Measurements from ENCODE around the gene SHLD1. TPM values are rescaled to one million over a fixed set of nuclear protein-coding genes. Genes with fewer than 3 reads are reported as not detected.

Gene SHLD1
- total RNA-seq, 1 experiment from 2014 or later = 5.9 TPM

GRCh38 chr20:5834436-5835005, 84.3 kb downstream of the SHLD1 start:
- CTCF ChIA-PET = no interaction called here
- intact Hi-C loops (cut with micrococcal nuclease; ENCODE audit: unreplicated experiment) = no loop called here
- no TSS peak for BruUV-seq (replicated peaks)

DNA sequence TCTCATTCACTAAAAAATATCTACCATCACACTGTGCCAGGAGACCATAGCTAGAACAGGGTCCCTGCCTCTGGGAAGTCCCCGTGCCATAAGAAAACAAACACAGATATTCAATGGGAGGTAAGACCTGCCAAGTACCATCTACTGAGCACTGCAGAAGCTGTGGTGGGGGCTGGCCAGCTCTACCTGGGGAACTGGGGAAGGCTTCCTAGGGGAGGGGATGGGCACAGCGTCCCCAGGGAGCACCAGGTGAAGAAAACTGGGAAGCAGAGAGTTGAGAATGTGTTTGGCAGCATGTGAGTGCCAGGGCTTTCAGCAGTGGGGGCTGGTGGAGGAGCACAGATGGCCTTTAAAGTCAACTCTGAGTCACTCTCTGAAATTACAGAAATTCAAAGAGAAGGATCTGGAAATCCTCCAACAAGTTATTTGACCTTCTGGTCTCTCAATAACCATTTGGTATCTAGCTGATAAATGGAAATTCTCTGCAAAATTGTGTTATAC, 85.2 kb downstream of the SHLD1 start:
- DNase-seq = peak; percentile 11 to 49
- Histone ChIP-seq H3K4me3 (no peak overlapping the region), H3K36me3 (ENCODE audit: low read depth) (no peaks in the 10 kb centered on the region), H3K9me2 (ENCODE audit: insufficient read depth) (no peaks in the 10 kb centered on the region; the same call in 1 of the 2 replicates), H3K27me3 (ENCODE audit: insufficient read depth, low read depth) (no peaks in the 10 kb centered on the region), H2AFZ (no peak overlapping the region), H3F3A (ENCODE audit: insufficient read depth, low read depth) (peaks cover 5% of the 10 kb centered on the region; the same call in 1 of the 2 replicates), H3K4me1 (replicated peaks; ENCODE audit: insufficient read depth) (peaks cover 11% of the 10 kb centered on the region), H3K79me2 (ENCODE audit: low read depth) (no peaks in the 10 kb centered on the region), H3K9me3 (ENCODE audit: insufficient read depth, low read depth) (no peaks in the 10 kb centered on the region), H3K27ac (no peak overlapping the region), H3K4me2 (peak overlapping the region; percentile 6), H4K20me1 (ENCODE audit: insufficient read depth) (no peaks in the 10 kb centered on the region)
- no TSS peak for BruUV-seq (replicated peaks)
- ChIA-PET CTCF (no interaction called here), POLR2A (ENCODE audit: unreplicated experiment) (interaction anchor here (0.6 kb wide), 2 partner anchors 185 to 280 kb away, joined by 4 to 6 read pairs; no protein-coding TSS in a partner anchor)
- intact Hi-C loops (cut with micrococcal nuclease; ENCODE audit: unreplicated experiment) = no loop called here
- TF ChIP-seq EZH2 (IDR thresholded peaks at IDR 0.05; ENCODE audit: low read depth) = no peak
- TF ChIP-seq, protein P1, sequence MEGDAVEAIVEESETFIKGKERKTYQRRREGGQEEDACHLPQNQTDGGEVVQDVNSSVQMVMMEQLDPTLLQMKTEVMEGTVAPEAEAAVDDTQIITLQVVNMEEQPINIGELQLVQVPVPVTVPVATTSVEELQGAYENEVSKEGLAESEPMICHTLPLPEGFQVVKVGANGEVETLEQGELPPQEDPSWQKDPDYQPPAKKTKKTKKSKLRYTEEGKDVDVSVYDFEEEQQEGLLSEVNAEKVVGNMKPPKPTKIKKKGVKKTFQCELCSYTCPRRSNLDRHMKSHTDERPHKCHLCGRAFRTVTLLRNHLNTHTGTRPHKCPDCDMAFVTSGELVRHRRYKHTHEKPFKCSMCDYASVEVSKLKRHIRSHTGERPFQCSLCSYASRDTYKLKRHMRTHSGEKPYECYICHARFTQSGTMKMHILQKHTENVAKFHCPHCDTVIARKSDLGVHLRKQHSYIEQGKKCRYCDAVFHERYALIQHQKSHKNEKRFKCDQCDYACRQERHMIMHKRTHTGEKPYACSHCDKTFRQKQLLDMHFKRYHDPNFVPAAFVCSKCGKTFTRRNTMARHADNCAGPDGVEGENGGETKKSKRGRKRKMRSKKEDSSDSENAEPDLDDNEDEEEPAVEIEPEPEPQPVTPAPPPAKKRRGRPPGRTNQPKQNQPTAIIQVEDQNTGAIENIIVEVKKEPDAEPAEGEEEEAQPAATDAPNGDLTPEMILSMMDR (conservative IDR thresholded peaks at IDR 0.05) = no peak

More at GRCh38 chr20:5834436-5835005, 84.3 kb downstream of the SHLD1 start:
- Histone ChIP-seq H3K9me3 (ENCODE audit: insufficient read depth, low read depth) (no peaks in the 10 kb centered on the region), H3K79me2 (ENCODE audit: low read depth) (no peaks in the 10 kb centered on the region), H3F3A (ENCODE audit: insufficient read depth, low read depth) (peaks cover 5% of the 10 kb centered on the region; the same call in 1 of the 2 replicates), H3K4me3 (no peak overlapping the region), H3K27ac (no peak overlapping the region), H3K9me2 (ENCODE audit: insufficient read depth) (no peaks in the 10 kb centered on the region), H3K36me3 (ENCODE audit: low read depth) (no peaks in the 10 kb centered on the region), H3K4me1 (replicated peaks; ENCODE audit: insufficient read depth) (peaks cover 11% of the 10 kb centered on the region), H3K27me3 (ENCODE audit: insufficient read depth, low read depth) (no peaks in the 10 kb centered on the region), H3K4me2 (no peak overlapping the region), H4K20me1 (ENCODE audit: insufficient read depth) (no peaks in the 10 kb centered on the region), H2AFZ (no peak overlapping the region)
- POLR2A ChIA-PET (ENCODE audit: unreplicated experiment) = no interaction called here
- DNase-seq = no peak
- TF ChIP-seq, protein P1 (conservative IDR thresholded peaks at IDR 0.05) = no peak
- TF ChIP-seq EZH2 (IDR thresholded peaks at IDR 0.05; ENCODE audit: low read depth) = no peak

GRCh38 chr20:5835871-5836270, 85.7 kb downstream of the SHLD1 start:
- CTCF ChIA-PET = interaction anchor here (0.6 kb wide), 1 partner anchor 709 kb away, joined by 3 read pairs; the partner anchor contains the start of gene CDS2
- Histone ChIP-seq H3K27me3 (ENCODE audit: insufficient read depth, low read depth) (no peaks in the 10 kb centered on the region), H3K9me3 (ENCODE audit: insufficient read depth, low read depth) (no peaks in the 10 kb centered on the region), H3K4me2 (no peak overlapping the region), H3F3A (ENCODE audit: insufficient read depth, low read depth) (peaks cover 5% of the 10 kb centered on the region; the same call in 1 of the 2 replicates), H3K36me3 (ENCODE audit: low read depth) (no peaks in the 10 kb centered on the region), H3K4me1 (replicated peaks; ENCODE audit: insufficient read depth) (peaks cover 11% of the 10 kb centered on the region), H4K20me1 (ENCODE audit: insufficient read depth) (no peaks in the 10 kb centered on the region), H3K79me2 (ENCODE audit: low read depth) (no peaks in the 10 kb centered on the region), H3K27ac (no peak overlapping the region), H3K9me2 (ENCODE audit: insufficient read depth) (no peaks in the 10 kb centered on the region; the same call in 1 of the 2 replicates), H3K4me3 (no peak overlapping the region), H2AFZ (no peak overlapping the region)
- TF ChIP-seq EZH2 (IDR thresholded peaks at IDR 0.05; ENCODE audit: low read depth) = no peak
- TF ChIP-seq, protein P1 (conservative IDR thresholded peaks at IDR 0.05) = no peak
- intact Hi-C loops (cut with micrococcal nuclease; ENCODE audit: unreplicated experiment) = no loop called here
- POLR2A ChIA-PET (ENCODE audit: unreplicated experiment) = interaction anchor here (0.6 kb wide), 3 partner anchors 184 to 889 kb away, joined by 4 to 9 read pairs (median 6); no protein-coding TSS in a partner anchor
- no peak for DNase-seq
- BruUV-seq (replicated peaks) = no TSS peak

Measured in PC-9 (cell line).